Measurements from ENCODE around the gene MET. TPM values are rescaled to one million over a fixed set of nuclear protein-coding genes. Genes with fewer than 3 reads are reported as not detected.

The MET gene
- total RNA-seq, 2 experiments from 2014 or later = 0.63 to 0.91 TPM

DNA sequence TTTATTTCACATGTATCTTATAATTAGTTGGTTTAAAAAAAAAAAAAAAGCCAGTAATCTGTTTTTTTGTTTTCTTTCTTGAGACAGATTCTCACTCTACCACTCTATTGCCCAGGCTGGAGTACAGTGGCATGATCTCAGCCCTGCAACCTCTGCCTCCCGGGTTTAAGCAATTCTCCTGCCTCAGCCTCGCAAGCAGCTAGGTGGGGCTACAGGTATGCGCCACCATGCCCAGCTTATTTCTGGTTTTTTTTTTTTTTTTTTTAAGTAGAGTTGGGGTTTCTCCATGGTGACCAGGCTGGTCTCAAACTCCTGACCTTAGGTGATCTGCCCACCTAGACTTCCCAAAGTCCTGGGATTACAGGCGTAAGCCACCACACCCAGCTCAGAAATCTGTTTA, 156.3 kb downstream of the MET start:
- ChIA-PET POLR2A (no interaction called here), CTCF (interaction anchor here (0.6 kb wide), 1 partner anchor 45 kb away, joined by 3 read pairs; no protein-coding TSS in a partner anchor)
- intact Hi-C loops (cut with DNase I, micrococcal nuclease) = no loop called here
- no peak overlapping the region for H3K27ac Mint-ChIP-seq
- H3K9me3 Mint-ChIP-seq (ENCODE audit: low read depth) = no peaks in the 10 kb centered on the region
- no peak for DNase-seq
- no peak for ATAC-seq
- H3K4me3 Mint-ChIP-seq = no peak overlapping the region
- peaks cover 5% of the 10 kb centered on the region for H3K4me1 Mint-ChIP-seq
- peaks cover 16% of the 10 kb centered on the region for H3K27me3 Mint-ChIP-seq
- no peaks in the 10 kb centered on the region for H3K36me3 Mint-ChIP-seq (ENCODE audit: low read depth)

DNA sequence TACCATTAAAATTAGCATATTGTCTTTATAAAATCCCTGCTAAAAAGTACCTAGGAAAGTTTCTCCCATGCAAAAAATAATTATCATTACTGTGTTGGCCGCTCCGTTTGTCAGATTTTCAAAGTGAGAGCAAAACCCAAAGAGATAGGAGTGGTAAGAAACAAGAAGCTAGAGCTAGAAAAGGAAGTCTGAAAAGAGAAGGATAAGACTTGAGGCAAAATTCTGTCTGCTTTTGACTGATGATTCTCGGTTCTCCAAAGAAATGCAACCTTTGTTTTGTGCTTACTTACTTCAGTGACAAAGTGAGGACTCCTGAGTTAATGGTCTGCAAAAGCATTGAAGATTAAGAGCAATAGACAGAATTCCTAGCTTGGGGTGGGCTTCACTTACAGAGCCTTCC, 157.0 kb downstream of the MET start:
- peaks cover 16% of the 10 kb centered on the region for H3K27me3 Mint-ChIP-seq
- no peak for ATAC-seq
- H3K27ac Mint-ChIP-seq = no peak overlapping the region
- H3K9me3 Mint-ChIP-seq (ENCODE audit: low read depth) = no peaks in the 10 kb centered on the region
- ChIA-PET POLR2A (no interaction called here), CTCF (interaction anchor here (0.5 kb wide), 1 partner anchor 38 kb away, joined by 4 read pairs; no protein-coding TSS in a partner anchor)
- no peak for DNase-seq
- peaks cover 5% of the 10 kb centered on the region for H3K4me1 Mint-ChIP-seq
- no peak overlapping the region for H3K4me3 Mint-ChIP-seq
- intact Hi-C loops (cut with DNase I, micrococcal nuclease) = no loop called here
- no peaks in the 10 kb centered on the region for H3K36me3 Mint-ChIP-seq (ENCODE audit: low read depth)

DNA sequence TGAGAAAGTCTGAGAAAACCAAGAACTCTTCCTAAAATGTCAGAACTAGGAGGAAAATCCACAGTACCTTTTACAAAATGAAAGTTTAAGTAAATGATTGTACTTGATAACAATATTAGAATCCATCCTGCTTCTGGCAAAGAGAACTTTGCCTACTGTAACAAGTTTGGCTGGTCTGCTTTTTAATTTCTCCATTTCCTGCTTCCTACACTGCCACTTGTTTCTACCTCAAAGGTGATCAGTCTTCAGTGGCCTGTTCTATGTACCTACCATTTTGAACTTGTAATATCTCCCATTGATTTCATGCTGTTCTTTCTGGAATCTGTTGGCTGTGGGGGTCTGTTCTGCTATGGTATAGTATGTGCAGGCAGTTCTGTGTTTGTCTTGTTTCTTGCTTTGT, 157.5 kb downstream of the MET start:
- ChIA-PET POLR2A (no interaction called here), CTCF (interaction anchor here (0.5 kb wide), 1 partner anchor 38 kb away, joined by 4 read pairs; no protein-coding TSS in a partner anchor)
- no peak overlapping the region for H3K4me3 Mint-ChIP-seq
- DNase-seq = no peak
- H3K27ac Mint-ChIP-seq = no peak overlapping the region
- H3K27me3 Mint-ChIP-seq = peaks cover 16% of the 10 kb centered on the region
- no peaks in the 10 kb centered on the region for H3K36me3 Mint-ChIP-seq (ENCODE audit: low read depth)
- H3K4me1 Mint-ChIP-seq = peaks cover 2% of the 10 kb centered on the region
- H3K9me3 Mint-ChIP-seq (ENCODE audit: low read depth) = no peaks in the 10 kb centered on the region
- intact Hi-C loops (cut with DNase I, micrococcal nuclease) = no loop called here
- ATAC-seq = no peak

DNA sequence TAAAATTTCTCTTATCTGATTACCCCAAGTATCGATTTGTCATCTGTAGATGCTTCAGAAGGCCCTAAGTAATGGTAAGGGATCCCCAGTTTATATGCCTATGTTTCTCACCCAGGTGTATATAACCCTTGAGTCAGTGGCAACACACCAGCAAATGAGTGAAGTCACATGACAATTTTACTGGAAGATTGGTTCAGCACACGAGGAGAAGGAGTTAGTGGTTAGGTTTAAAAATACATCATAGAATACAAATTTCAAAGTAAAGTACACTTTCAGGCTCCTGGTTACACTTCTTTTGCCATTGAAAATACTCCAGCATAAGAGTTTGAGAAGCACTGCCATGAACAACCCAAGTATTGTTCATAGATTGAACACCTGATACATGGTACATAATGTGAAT, 160.7 kb downstream of the MET start:
- CTCF ChIA-PET = no interaction called here
- peaks cover 2% of the 10 kb centered on the region for H3K27me3 Mint-ChIP-seq

DNA sequence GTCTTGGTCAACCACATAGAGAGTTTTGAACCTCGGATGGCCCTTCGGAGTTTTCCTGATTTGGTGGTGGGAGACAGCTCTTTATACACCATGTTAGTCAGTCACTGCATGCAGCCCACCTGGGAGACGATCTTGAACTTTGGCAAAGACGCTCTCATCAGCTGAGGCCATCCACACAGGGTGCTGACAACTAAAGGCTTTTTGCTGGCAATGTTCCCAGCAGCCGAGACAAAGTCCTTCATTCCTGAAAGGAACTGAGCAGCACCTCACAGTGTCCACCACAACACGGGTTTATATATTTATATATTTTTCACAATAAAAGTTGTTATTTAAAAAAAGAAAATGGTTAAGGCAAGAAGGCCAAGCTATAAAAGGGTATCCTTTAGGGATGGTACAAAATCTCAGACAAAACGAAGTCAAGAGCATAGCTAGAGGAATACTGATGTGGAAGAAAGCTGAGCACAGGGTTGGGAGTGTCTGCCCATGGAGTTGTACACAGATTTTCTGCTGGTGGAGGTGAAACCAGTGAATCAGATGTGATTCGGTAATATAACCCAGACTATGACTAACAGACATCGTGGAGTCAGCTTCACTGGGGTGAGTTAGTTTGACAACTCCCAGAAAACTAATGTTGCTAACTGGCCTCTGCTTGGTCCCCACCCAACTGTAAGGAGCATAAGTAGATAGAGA, 163.0 kb downstream of the MET start:
- ATAC-seq (peak; percentile 74), DNase-seq (no peak)
- Mint-ChIP-seq H3K4me1 (no peaks in the 10 kb centered on the region), H3K27ac (no peak overlapping the region), H3K4me3 (no peak overlapping the region), H3K36me3 (ENCODE audit: low read depth) (no peaks in the 10 kb centered on the region), H3K27me3 (peaks cover 2% of the 10 kb centered on the region), H3K9me3 (ENCODE audit: low read depth) (no peaks in the 10 kb centered on the region)
- POLR2A ChIA-PET = no interaction called here
- CTCF ChIA-PET = no interaction called here
- intact Hi-C loops (cut with DNase I, micrococcal nuclease) = no loop called here

More for the DNA sequence above, 160.7 kb downstream of the MET start:
- H3K27ac Mint-ChIP-seq = no peak overlapping the region
- H3K36me3 Mint-ChIP-seq (ENCODE audit: low read depth) = no peaks in the 10 kb centered on the region
- intact Hi-C loops (cut with DNase I, micrococcal nuclease) = no loop called here
- ATAC-seq = no peak
- no peaks in the 10 kb centered on the region for H3K4me1 Mint-ChIP-seq
- DNase-seq = no peak
- POLR2A ChIA-PET = no interaction called here
- no peaks in the 10 kb centered on the region for H3K9me3 Mint-ChIP-seq (ENCODE audit: low read depth)
- H3K4me3 Mint-ChIP-seq = no peak overlapping the region

DNA sequence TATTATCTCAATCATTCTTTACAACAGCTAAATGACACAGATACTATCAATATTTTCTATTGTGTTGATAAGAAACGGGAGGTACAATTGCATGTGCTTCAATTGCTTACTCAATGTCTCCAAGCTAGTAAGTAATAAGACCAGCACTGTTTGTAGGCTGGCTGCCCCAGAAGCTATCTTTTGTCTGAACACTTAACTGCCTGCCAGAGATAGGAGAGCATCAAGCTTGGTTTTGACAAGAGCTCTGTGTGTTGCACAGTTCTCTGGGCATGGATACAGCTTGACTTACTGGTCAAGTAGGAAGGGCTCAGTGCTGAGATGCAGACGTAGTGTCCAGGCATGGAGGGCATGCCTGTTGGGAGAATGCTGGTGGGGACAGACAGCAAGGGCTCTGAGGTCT, 164.1 kb downstream of the MET start:
- Mint-ChIP-seq H3K9me3 (ENCODE audit: low read depth) (no peaks in the 10 kb centered on the region), H3K4me3 (no peak overlapping the region), H3K36me3 (ENCODE audit: low read depth) (no peaks in the 10 kb centered on the region), H3K27ac (no peak overlapping the region), H3K4me1 (no peaks in the 10 kb centered on the region), H3K27me3 (peaks cover 2% of the 10 kb centered on the region)
- ChIA-PET CTCF (no interaction called here), POLR2A (no interaction called here)
- intact Hi-C loops (cut with DNase I, micrococcal nuclease) = no loop called here
- DNase-seq = no peak
- ATAC-seq = no peak

DNA sequence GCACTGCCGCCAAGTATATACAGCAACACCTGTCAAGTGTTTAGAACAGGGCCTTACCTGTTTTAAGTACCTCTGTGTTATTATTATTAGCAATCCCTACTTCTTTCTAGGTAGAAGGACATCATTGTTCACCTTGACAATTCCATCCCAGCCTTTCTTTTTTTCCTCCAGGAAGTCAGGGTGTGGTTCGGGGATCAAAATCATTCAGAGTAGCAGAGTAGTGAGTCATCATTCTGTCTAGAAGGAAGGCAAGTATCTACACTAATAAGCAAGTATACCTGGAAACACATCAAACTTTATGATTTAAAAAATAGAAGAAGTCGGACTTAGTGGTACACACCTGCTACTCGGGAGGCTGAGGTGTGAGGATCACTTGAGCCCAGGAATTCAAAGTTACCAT, 164.9 kb downstream of the MET start:
- no peaks in the 10 kb centered on the region for H3K36me3 Mint-ChIP-seq (ENCODE audit: low read depth)
- ATAC-seq (no peak), DNase-seq (no peak)
- no peak overlapping the region for H3K27ac Mint-ChIP-seq
- intact Hi-C loops (cut with DNase I, micrococcal nuclease) = no loop called here
- no peak overlapping the region for H3K4me3 Mint-ChIP-seq
- no peaks in the 10 kb centered on the region for H3K9me3 Mint-ChIP-seq (ENCODE audit: low read depth)
- CTCF ChIA-PET = no interaction called here
- no peaks in the 10 kb centered on the region for H3K4me1 Mint-ChIP-seq
- peaks cover 8% of the 10 kb centered on the region for H3K27me3 Mint-ChIP-seq
- POLR2A ChIA-PET = no interaction called here

DNA sequence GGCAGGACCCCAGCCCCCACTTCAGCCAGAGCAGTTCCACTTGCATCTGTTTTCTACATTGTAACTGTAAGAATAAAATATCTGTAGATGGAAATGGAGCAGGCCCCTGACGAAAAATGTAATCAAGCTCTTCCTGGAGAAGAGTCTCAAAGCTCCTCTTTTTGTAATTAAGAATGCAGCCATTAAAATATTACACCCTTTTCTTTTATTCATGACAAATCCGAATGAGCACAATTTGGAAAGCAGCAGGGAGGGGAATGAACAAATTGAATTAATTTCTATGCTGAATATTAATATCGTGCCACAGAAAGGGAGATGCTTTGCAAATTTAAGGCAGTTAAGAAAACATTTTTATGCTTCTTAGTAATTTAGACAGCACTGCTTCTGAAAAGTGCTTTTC, 165.6 kb downstream of the MET start:
- ATAC-seq = no peak
- Mint-ChIP-seq H3K27ac (no peak overlapping the region), H3K4me3 (no peak overlapping the region), H3K36me3 (ENCODE audit: low read depth) (no peaks in the 10 kb centered on the region), H3K4me1 (no peaks in the 10 kb centered on the region), H3K27me3 (peaks cover 11% of the 10 kb centered on the region), H3K9me3 (ENCODE audit: low read depth) (no peaks in the 10 kb centered on the region)
- DNase-seq = no peak
- ChIA-PET CTCF (no interaction called here), POLR2A (no interaction called here)
- intact Hi-C loops (cut with DNase I, micrococcal nuclease) = no loop called here

DNA sequence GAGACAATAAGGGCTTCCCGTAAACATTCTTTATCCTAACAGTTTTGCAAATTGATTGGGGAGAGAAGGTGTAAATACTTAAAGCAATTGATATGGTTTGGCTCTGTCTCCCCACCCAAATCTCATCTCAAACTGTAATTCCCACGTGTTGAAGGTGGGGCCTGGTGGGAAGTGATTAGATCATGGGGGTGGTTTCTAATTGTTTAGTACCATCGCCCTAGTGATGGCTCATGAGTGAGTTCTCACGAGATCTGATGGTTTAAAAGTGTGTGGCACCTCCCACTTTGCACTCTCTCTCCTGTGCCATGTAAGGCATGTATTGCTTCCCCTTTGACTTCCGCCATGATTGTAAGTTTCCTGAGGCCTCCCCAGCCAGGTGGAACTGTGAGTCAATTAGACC, 168.3 kb downstream of the MET start:
- intact Hi-C loops (cut with DNase I, micrococcal nuclease) = no loop called here
- ChIA-PET CTCF (no interaction called here), POLR2A (no interaction called here)
- Mint-ChIP-seq H3K9me3 (ENCODE audit: low read depth) (no peaks in the 10 kb centered on the region), H3K4me3 (no peak overlapping the region), H3K27me3 (peaks cover 17% of the 10 kb centered on the region), H3K36me3 (ENCODE audit: low read depth) (no peaks in the 10 kb centered on the region), H3K4me1 (peaks cover 6% of the 10 kb centered on the region), H3K27ac (no peak overlapping the region)
- ATAC-seq (no peak), DNase-seq (no peak)

DNA sequence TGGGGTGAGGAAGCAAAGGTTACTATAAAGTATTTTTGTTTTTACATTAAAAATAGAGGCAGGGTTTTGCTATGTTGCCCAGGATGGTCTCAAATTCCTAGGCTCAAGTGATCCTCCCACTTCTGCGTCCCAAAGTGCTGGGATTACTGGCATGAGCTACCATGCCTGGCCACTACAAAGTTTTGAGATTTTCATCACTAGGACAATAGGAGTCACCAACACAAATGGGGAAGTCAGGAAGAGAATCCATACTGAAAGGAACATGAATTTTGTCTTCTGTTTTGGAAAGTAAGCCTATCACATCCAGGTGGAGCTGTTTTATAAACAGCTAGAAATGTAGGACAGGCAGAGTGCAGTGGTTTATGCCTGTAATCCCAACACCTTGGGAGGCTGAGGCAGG, 170.4 kb downstream of the MET start:
- ChIA-PET POLR2A (interaction anchor here (0.6 kb wide), 1 partner anchor 675 kb away, joined by 3 read pairs; no protein-coding TSS in a partner anchor), CTCF (no interaction called here)
- Mint-ChIP-seq H3K27ac (no peak overlapping the region), H3K4me3 (no peak overlapping the region), H3K27me3 (peaks cover 19% of the 10 kb centered on the region), H3K4me1 (peaks cover 6% of the 10 kb centered on the region), H3K9me3 (ENCODE audit: low read depth) (no peaks in the 10 kb centered on the region), H3K36me3 (ENCODE audit: low read depth) (no peaks in the 10 kb centered on the region)
- DNase-seq = no peak
- intact Hi-C loops (cut with DNase I, micrococcal nuclease) = no loop called here
- ATAC-seq = no peak

DNA sequence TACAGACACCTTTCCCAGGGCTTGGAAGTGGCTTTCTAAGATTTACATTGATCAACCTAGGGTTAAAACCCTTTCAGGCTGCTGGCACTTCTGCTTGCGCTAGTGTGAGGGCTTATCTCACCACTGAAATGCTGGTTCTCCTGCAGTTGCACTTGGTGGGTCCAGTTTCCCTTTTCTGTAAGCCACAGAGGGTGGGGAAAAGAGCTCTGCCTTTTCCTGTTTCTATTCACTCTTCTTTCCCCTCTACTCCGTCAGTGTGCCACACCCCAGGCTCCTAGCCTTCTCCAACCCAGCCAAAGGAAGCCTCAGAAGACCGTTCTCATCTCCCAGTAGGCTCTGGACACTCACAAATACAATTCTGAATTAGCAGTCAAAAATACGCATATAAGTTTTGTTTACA, 171.4 kb downstream of the MET start:
- no peaks in the 10 kb centered on the region for H3K9me3 Mint-ChIP-seq (ENCODE audit: low read depth)
- H3K4me1 Mint-ChIP-seq = peaks cover 6% of the 10 kb centered on the region
- no peaks in the 10 kb centered on the region for H3K36me3 Mint-ChIP-seq (ENCODE audit: low read depth)
- no peak overlapping the region for H3K4me3 Mint-ChIP-seq
- peaks cover 19% of the 10 kb centered on the region for H3K27me3 Mint-ChIP-seq
- H3K27ac Mint-ChIP-seq = no peak overlapping the region
- no peak for ATAC-seq
- intact Hi-C loops (cut with DNase I, micrococcal nuclease) = no loop called here
- ChIA-PET POLR2A (no interaction called here), CTCF (no interaction called here)
- no peak for DNase-seq
